Loucy (cell line): Measurements from ENCODE around the gene ARFIP2.

ENCODE experiments used
- CTCF ChIP-seq: fragments of 200-600 bp; sonication (generic); conservative IDR thresholded peaks from 2 replicates; pipeline ENCODE4 v1.5.1; 2014; ENCODE audit warnings: mild to moderate bottlenecking, antibody characterized with exemption, low read length
- EZH2phosphoT487 ChIP-seq: fragments of 200-600 bp; IDR thresholded peaks from 2 replicates; pipeline ENCODE4 v1.6.1; 2018; ENCODE audit warnings: antibody characterized with exemption, mild to moderate bottlenecking, moderate library complexity, borderline replicate concordance

- TF ChIP-seq CTCF (no peak), EZH2phosphoT487 (no peak)
Measured at GRCh38 chr11:6474413-6474792, 6.7 kb downstream of the ARFIP2 start.
